H9 (cell line): Measurements from ENCODE around the gene LONP2. TPM values are rescaled to one million over a fixed set of nuclear protein-coding genes. Genes with fewer than 3 reads are reported as not detected.

Source experiments
- DNase-seq: peaks from one replicate; pipeline ENCODE4 v3.0.0-alpha.2; 2017
- H2AFZ ChIP-seq: one replicate; pipeline ENCODE4 v1.6.1; 2013; ENCODE audit warnings: mild to moderate bottlenecking, low read length, control low read depth, moderate library complexity
- H2AK5ac ChIP-seq: 2 replicates; pipeline ENCODE4 v1.6.1; 2013; ENCODE audit warnings: low read length, control low read depth, mixed read lengths; ENCODE audit not compliant: insufficient read length
- H2BK120ac ChIP-seq: one replicate; pipeline ENCODE4 v1.6.1; 2013; ENCODE audit warnings: low read depth, mild to moderate bottlenecking, low read length, control low read depth, inconsistent platforms; ENCODE audit not compliant: poor library complexity, severe bottlenecking
- H2BK12ac ChIP-seq: 2 replicates; pipeline ENCODE4 v1.6.1; 2013; ENCODE audit warnings: low read length, control low read depth, mixed read lengths, low read depth; ENCODE audit not compliant: insufficient read length
- H2BK15ac ChIP-seq: 2 replicates; pipeline ENCODE4 v1.6.1; 2013; ENCODE audit warnings: low read depth, low read length, control low read depth
- H2BK20ac ChIP-seq: one replicate; pipeline ENCODE4 v1.6.1; 2013; ENCODE audit warnings: low read depth, mild to moderate bottlenecking, low read length, control low read depth, inconsistent platforms; ENCODE audit not compliant: poor library complexity, severe bottlenecking
- H2BK5ac ChIP-seq: 2 replicates; pipeline ENCODE4 v1.6.1; 2013; ENCODE audit warnings: low read length, control low read depth, mixed read lengths; ENCODE audit not compliant: insufficient read length
- H3K14ac ChIP-seq: 2 replicates; pipeline ENCODE4 v1.6.1; 2013; ENCODE audit warnings: low read length, control low read depth; ENCODE audit not compliant: insufficient read depth
- H3K18ac ChIP-seq: 2 replicates; pipeline ENCODE4 v1.6.1; 2013; ENCODE audit warnings: low read depth, mild to moderate bottlenecking, mixed read lengths, low read length, control low read depth; ENCODE audit not compliant: insufficient read length
- H3K23ac ChIP-seq: 2 replicates; pipeline ENCODE4 v1.6.1; 2013; ENCODE audit warnings: low read length, control low read depth, mixed read lengths, low read depth; ENCODE audit not compliant: insufficient read length
- H3K23me2 ChIP-seq: 2 replicates; pipeline ENCODE4 v1.6.1; 2013; ENCODE audit warnings: low read depth, mild to moderate bottlenecking, mixed read lengths, low read length, control low read depth; ENCODE audit not compliant: insufficient read length, poor library complexity, severe bottlenecking
- H3K27ac ChIP-seq: 2 replicates; pipeline ENCODE4 v1.5.1; 2013; ENCODE audit warnings: low read length, control low read depth, mixed read lengths, low read depth; ENCODE audit not compliant: insufficient read length
- H3K27me3 ChIP-seq: 2 replicates; pipeline ENCODE4 v1.6.1; 2013; ENCODE audit warnings: low read length, control low read depth, inconsistent platforms; ENCODE audit not compliant: insufficient read depth
- H3K4ac ChIP-seq: 2 replicates; pipeline ENCODE4 v1.6.1; 2013; ENCODE audit warnings: low read depth, mild to moderate bottlenecking, control low read depth, inconsistent platforms, low read length, moderate library complexity
- H3K4me1 ChIP-seq: 2 replicates; pipeline ENCODE4 v1.6.1; 2013; ENCODE audit warnings: low read length, control low read depth, inconsistent platforms; ENCODE audit not compliant: insufficient read depth
- H3K4me2 ChIP-seq: 2 replicates; pipeline ENCODE4 v1.6.1; 2013; ENCODE audit warnings: low read length, control low read depth, mixed read lengths; ENCODE audit not compliant: insufficient read length, insufficient read depth
- H3K56ac ChIP-seq: 2 replicates; pipeline ENCODE4 v1.6.1; 2013; ENCODE audit warnings: low read depth, mild to moderate bottlenecking, mixed read lengths, low read length, control low read depth; ENCODE audit not compliant: insufficient read length
- H3K79me1 ChIP-seq: 2 replicates; pipeline ENCODE4 v1.6.1; 2013; ENCODE audit warnings: low read depth, mild to moderate bottlenecking, moderate library complexity, low read length, control low read depth, inconsistent platforms; ENCODE audit not compliant: insufficient read depth, poor library complexity, severe bottlenecking
- H3K79me2 ChIP-seq: 2 replicates; pipeline ENCODE4 v1.6.1; 2013; ENCODE audit warnings: low read length, control low read depth, inconsistent platforms; ENCODE audit not compliant: insufficient read depth
- H3K9ac ChIP-seq: 2 replicates; pipeline ENCODE4 v1.6.1; 2013; ENCODE audit warnings: low read length, control low read depth, mixed read lengths; ENCODE audit not compliant: insufficient read length; ENCODE audit errors: extremely low read depth
- H3K9me3 ChIP-seq: one replicate; pipeline ENCODE4 v1.6.1; 2013; ENCODE audit warnings: low read depth, low read length, inconsistent platforms; ENCODE audit not compliant: control insufficient read depth
- H3T11ph ChIP-seq: one replicate; pipeline ENCODE4 v1.6.1; 2013; ENCODE audit warnings: mild to moderate bottlenecking, low read length, control low read depth, inconsistent platforms
- H4K20me1 ChIP-seq: one replicate; pipeline ENCODE4 v1.6.1; 2013; ENCODE audit not compliant: control insufficient read depth, insufficient read length, insufficient read depth
- H4K5ac ChIP-seq: 2 replicates; pipeline ENCODE4 v1.6.1; 2013; ENCODE audit warnings: low read depth, mild to moderate bottlenecking, mixed read lengths, low read length, control low read depth; ENCODE audit not compliant: insufficient read length
- H4K8ac ChIP-seq: replicated peaks from 2 replicates; pipeline ENCODE4 v1.6.1; 2013; ENCODE audit warnings: low read length, control low read depth, mixed read lengths, low read depth; ENCODE audit not compliant: insufficient read length
- H4K91ac ChIP-seq: 2 replicates; pipeline ENCODE4 v1.6.1; 2013; ENCODE audit warnings: low read depth, mild to moderate bottlenecking, moderate library complexity, mixed read lengths, low read length, control low read depth; ENCODE audit not compliant: insufficient read length
- H3K27ac Mint-ChIP-seq, 3 experiments: 2 replicates in 2 of 3; 3 replicates in 1 of 3; pipeline ENCODE4 v1.8.0; 2020 to 2021; ENCODE audit warnings: mixed read lengths in 3 of 3, mild to moderate bottlenecking in 1 of 3, moderate library complexity in 1 of 3
- H3K27me3 Mint-ChIP-seq: 2 replicates; pipeline ENCODE4 v1.8.0; 2021; ENCODE audit warnings: low read depth, mild to moderate bottlenecking, moderate library complexity, mixed read lengths
- H3K36me3 Mint-ChIP-seq, 3 experiments: 2 replicates in 2 of 3; 3 replicates in 1 of 3; pipeline ENCODE4 v1.8.0; 2020 to 2021; ENCODE audit warnings: low read depth in 3 of 3, mixed read lengths in 3 of 3; ENCODE audit not compliant: insufficient read depth in 1 of 3
- H3K4me1 Mint-ChIP-seq, 2 experiments: 2 replicates each; pipeline ENCODE4 v1.8.0; 2020; ENCODE audit warnings: mixed read lengths in 2 of 2
- H3K4me3 Mint-ChIP-seq, 2 experiments: 2 replicates in 1 of 2; 3 replicates in 1 of 2; pipeline ENCODE4 v1.8.0; 2020 to 2021; ENCODE audit warnings: mild to moderate bottlenecking in 2 of 2, mixed read lengths in 2 of 2, moderate library complexity in 1 of 2
- H3K9me3 Mint-ChIP-seq, 2 experiments: 2 replicates in 1 of 2; 3 replicates in 1 of 2; pipeline ENCODE4 v1.8.0; 2020; ENCODE audit warnings: mild to moderate bottlenecking in 2 of 2, mixed read lengths in 2 of 2, moderate library complexity in 1 of 2
- WGBS: extraction: QIAGEN DNeasy Blood & Tissue Kit; methylation state at CpG from one replicate; pipeline ENCODE4 v1.1.7; 2013; ENCODE audit warnings: missing lambda C conversion rate, low lambda C conversion rate, mixed read lengths; ENCODE audit not compliant: insufficient read length; ENCODE audit errors: extremely low coverage; 5-methylcytosine and 5-hydroxymethylcytosine counted together
- total RNA-seq: library from RNA; stranded (reverse); gene quantifications from 2 replicates; pipeline ENCODE4 v1.2.1, GENCODE V29; 2021
- TF ChIP-seq, protein P1 (sequence below): fragments of 200-600 bp; sonication (generic); conservative IDR thresholded peaks from 3 replicates; pipeline ENCODE4 v1.8.0; 2021; ENCODE audit warnings: antibody characterized with exemption, mild to moderate bottlenecking

Gene LONP2
- total RNA-seq, 1 experiment from 2014 or later = 27.8 TPM

DNA sequence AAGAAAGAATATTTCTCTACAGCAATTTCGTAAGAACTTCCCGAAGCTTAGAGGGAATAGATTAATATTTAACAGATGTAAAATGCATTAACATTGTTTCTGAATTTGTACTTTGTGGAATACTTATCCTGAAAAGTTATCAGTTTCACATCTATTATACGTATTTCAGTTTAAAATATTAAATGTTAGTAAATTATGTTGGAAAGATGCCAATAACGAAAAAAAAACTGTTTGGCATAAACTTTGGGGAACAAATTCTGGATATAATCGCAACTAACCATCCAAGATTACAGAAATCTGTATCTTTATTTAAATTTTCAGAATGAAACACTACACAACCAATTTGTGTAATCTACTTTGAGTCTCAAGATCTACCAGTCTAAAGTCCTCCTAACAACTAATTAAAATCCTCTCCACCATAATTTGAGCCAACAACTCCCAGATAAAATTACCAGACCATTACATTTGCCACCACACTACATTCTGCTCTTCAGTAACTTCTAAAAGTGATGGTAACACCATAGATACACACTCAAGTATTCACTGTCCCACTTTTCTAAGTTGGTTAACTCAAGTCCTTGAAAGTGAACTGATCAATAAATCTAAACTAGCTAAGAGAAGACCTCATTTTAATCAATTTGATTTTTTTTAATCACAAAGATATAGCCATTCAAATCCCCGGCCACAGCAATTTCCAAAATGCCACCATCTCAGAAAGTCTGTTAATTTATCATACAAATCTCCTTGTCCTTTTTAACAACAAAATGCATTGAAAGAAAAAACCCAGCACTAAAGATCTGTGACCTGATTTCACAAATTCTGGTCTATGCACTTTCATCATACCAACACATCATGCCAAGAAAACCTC lies 139.1 kb downstream of the LONP2 start:
- Histone ChIP-seq H3K27me3 (no peaks in the 10 kb centered on the region), H3K9ac (peak overlapping the region; percentile 90), H3K23me2 (peaks cover 10% of the 10 kb centered on the region), H3K4me2 (peak overlapping the region; percentile 99), H4K20me1 (no peaks in the 10 kb centered on the region), H3K4ac (no peak overlapping the region), H2BK12ac (no peak overlapping the region), H3K79me1 (no peaks in the 10 kb centered on the region), H3K79me2 (peaks cover 57% of the 10 kb centered on the region), H3K9me3 (no peaks in the 10 kb centered on the region), H3K23ac (no peak overlapping the region), H4K5ac (no peak overlapping the region), H2AFZ (no peak overlapping the region), H2AK5ac (no peak overlapping the region), H3K27ac (no peak overlapping the region), H3K14ac (no peak overlapping the region), H2BK20ac (no peak overlapping the region), H3K4me1 (peaks cover 13% of the 10 kb centered on the region; the same call in 1 of the 2 replicates), H3K18ac (no peak overlapping the region), H4K8ac (no peak overlapping the region), H4K91ac (no peak overlapping the region), H3K56ac (no peak overlapping the region), H2BK120ac (no peak overlapping the region), H2BK15ac (no peak overlapping the region), H2BK5ac (no peak overlapping the region), H3T11ph (no peak overlapping the region)
- no peak for DNase-seq
- peak overlapping the region; percentile 3 to 99 (median 54); a peak in 4 of 7 replicates for H3K27ac Mint-ChIP-seq
- 0 out of 5 replicates have a peak, but pooled peaks cover 0 to 3% of the 10 kb centered on the region in 2 experiments for H3K9me3 Mint-ChIP-seq
- H3K4me3 Mint-ChIP-seq = peak overlapping the region; percentile 90 to 99
- H3K36me3 Mint-ChIP-seq = peaks cover 0 to 2% (median 0%) of the 10 kb centered on the region in 3 experiments; a peak in 2 of 7 replicates
- no CpG with 5 or more reads among the region's 6 CpGs for WGBS
- no peaks in the 10 kb centered on the region; the same call in 1 of the 2 replicates for H3K27me3 Mint-ChIP-seq
- H3K4me1 Mint-ChIP-seq = peaks cover 39 to 58% of the 10 kb centered on the region in 2 experiments
- TF ChIP-seq, protein P1, sequence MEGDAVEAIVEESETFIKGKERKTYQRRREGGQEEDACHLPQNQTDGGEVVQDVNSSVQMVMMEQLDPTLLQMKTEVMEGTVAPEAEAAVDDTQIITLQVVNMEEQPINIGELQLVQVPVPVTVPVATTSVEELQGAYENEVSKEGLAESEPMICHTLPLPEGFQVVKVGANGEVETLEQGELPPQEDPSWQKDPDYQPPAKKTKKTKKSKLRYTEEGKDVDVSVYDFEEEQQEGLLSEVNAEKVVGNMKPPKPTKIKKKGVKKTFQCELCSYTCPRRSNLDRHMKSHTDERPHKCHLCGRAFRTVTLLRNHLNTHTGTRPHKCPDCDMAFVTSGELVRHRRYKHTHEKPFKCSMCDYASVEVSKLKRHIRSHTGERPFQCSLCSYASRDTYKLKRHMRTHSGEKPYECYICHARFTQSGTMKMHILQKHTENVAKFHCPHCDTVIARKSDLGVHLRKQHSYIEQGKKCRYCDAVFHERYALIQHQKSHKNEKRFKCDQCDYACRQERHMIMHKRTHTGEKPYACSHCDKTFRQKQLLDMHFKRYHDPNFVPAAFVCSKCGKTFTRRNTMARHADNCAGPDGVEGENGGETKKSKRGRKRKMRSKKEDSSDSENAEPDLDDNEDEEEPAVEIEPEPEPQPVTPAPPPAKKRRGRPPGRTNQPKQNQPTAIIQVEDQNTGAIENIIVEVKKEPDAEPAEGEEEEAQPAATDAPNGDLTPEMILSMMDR = no peak
